Liver (tissue), 9 donors: ENCODE measurements around the gene STRIP2. TPM values are rescaled to one million over a fixed set of nuclear protein-coding genes. Genes with fewer than 3 reads are reported as not detected.

ENCODE experiments used
- DNase-seq: peaks from one replicate; pipeline ENCODE4 v3.0.0-alpha.2; 2017; ENCODE audit warnings: low spot score
- H3K27ac ChIP-seq, 2 donors: one replicate each; pipeline ENCODE4 v1.7.0; 2013; ENCODE audit warnings: inconsistent platforms in 2 of 2, low read length in 2 of 2, control low read depth in 1 of 2, low read depth in 1 of 2, mild to moderate bottlenecking in 1 of 2
- H3K27me3 ChIP-seq, 4 donors: one replicate each; pipeline versions ENCODE4 v1.6.1 to v1.7.0; 2013; ENCODE audit warnings: low read length in 3 of 4, inconsistent platforms in 1 of 4, mild to moderate bottlenecking in 1 of 4, moderate library complexity in 1 of 4; ENCODE audit not compliant: control insufficient read depth in 4 of 4, insufficient read depth in 4 of 4
- H3K36me3 ChIP-seq, 4 donors: one replicate each; pipeline versions ENCODE4 v1.6.1 to v1.7.0; 2013; ENCODE audit warnings: low read length in 3 of 4, mild to moderate bottlenecking in 3 of 4, low read depth in 1 of 4, moderate library complexity in 1 of 4; ENCODE audit not compliant: control insufficient read depth in 4 of 4, insufficient read depth in 3 of 4
- H3K4me1 ChIP-seq, 4 donors: one replicate each; pipeline versions ENCODE4 v1.6.1 to v1.7.0; 2013; ENCODE audit warnings: low read length in 3 of 4, mild to moderate bottlenecking in 3 of 4, moderate library complexity in 1 of 4; ENCODE audit not compliant: control insufficient read depth in 4 of 4, insufficient read depth in 4 of 4
- H3K4me3 ChIP-seq, 3 donors: one replicate each; pipeline versions ENCODE4 v1.6.1 to v1.7.0; 2013; ENCODE audit warnings: low read length in 3 of 3, control low read depth in 1 of 3, low read depth in 1 of 3, mild to moderate bottlenecking in 1 of 3
- H3K9ac ChIP-seq, 2 donors: one replicate each; pipeline ENCODE4 v1.7.0; 2013; ENCODE audit warnings: low read length in 2 of 2, mild to moderate bottlenecking in 2 of 2, moderate library complexity in 2 of 2, control low read depth in 1 of 2, low read depth in 1 of 2
- H3K9me3 ChIP-seq, 4 donors: one replicate each; pipeline versions ENCODE4 v1.6.1 to v1.7.0; 2013; ENCODE audit warnings: low read length in 3 of 4; ENCODE audit not compliant: control insufficient read depth in 4 of 4
- CTCF ChIP-seq: fragments of 150-350 bp; IDR thresholded peaks from 2 replicates; pipeline ENCODE4 v1.5.1; 2017; ENCODE audit warnings: improper control_type of control experiment, low read depth, low read length; ENCODE audit not compliant: missing input control
- EGR1 ChIP-seq, 2 donors: IDR thresholded peaks; 2 replicates each; pipeline ENCODE4 v1.6.1; 2016 to 2018; ENCODE audit warnings: antibody characterized with exemption in 2 of 2, low read depth in 2 of 2
- FOXA2 ChIP-seq: IDR thresholded peaks from 2 replicates; pipeline ENCODE4 v1.6.1; 2016; ENCODE audit warnings: antibody characterized with exemption
- GABPA ChIP-seq, 2 donors: IDR thresholded peaks in 1 of 2; conservative IDR thresholded peaks in 1 of 2; 2 replicates each; pipeline ENCODE4 v1.6.1; 2016; ENCODE audit warnings: antibody characterized with exemption in 2 of 2, mild to moderate bottlenecking in 1 of 2, moderate library complexity in 1 of 2
- HNF4A ChIP-seq, 2 donors: conservative IDR thresholded peaks; 2 replicates each; pipeline ENCODE4 v1.6.1; 2016; ENCODE audit warnings: antibody characterized with exemption in 2 of 2, mild to moderate bottlenecking in 2 of 2
- HNF4G ChIP-seq: IDR thresholded peaks from 2 replicates; pipeline ENCODE4 v1.6.1; 2016; ENCODE audit warnings: antibody characterized with exemption
- JUND ChIP-seq, 2 donors: IDR thresholded peaks; 2 replicates each; pipeline ENCODE4 v1.6.1; 2016; ENCODE audit warnings: antibody characterized with exemption in 2 of 2
- MAX ChIP-seq: IDR thresholded peaks from 2 replicates; pipeline ENCODE4 v1.6.1; 2016; ENCODE audit warnings: antibody characterized with exemption
- NR2F2 ChIP-seq: IDR thresholded peaks from 2 replicates; pipeline ENCODE4 v1.6.1; 2016; ENCODE audit warnings: antibody characterized with exemption
- RAD21 ChIP-seq, 2 donors: IDR thresholded peaks; 2 replicates each; pipeline ENCODE4 v1.6.1; 2016; ENCODE audit warnings: antibody characterized with exemption in 2 of 2, mild to moderate bottlenecking in 2 of 2
- RXRA ChIP-seq, 2 donors: IDR thresholded peaks; 2 replicates each; pipeline ENCODE4 v1.6.1; 2017 to 2018; ENCODE audit warnings: antibody characterized with exemption in 2 of 2, mild to moderate bottlenecking in 1 of 2
- SP1 ChIP-seq: IDR thresholded peaks from 2 replicates; pipeline ENCODE4 v1.6.1; 2018; ENCODE audit warnings: antibody characterized with exemption, mild to moderate bottlenecking
- TAF1 ChIP-seq: conservative IDR thresholded peaks from 2 replicates; pipeline ENCODE4 v1.6.1; 2016; ENCODE audit warnings: antibody characterized with exemption, mild to moderate bottlenecking
- YY1 ChIP-seq: IDR thresholded peaks from 2 replicates; pipeline ENCODE4 v1.6.1; 2016; ENCODE audit warnings: antibody characterized with exemption, mild to moderate bottlenecking
- WGBS: extraction: QIAGEN DNeasy Blood & Tissue Kit; methylation state at CpG from one replicate; pipeline ENCODE4 v1.1.7; 2013; 5-methylcytosine and 5-hydroxymethylcytosine counted together
- polyA plus RNA-seq, 2 donors: library from polyadenylated mRNA; stranded (reverse) in 1 of 2; unstranded in 1 of 2; fragments of 200-250 nt in 1 of 2; fragments of >200 nt in 1 of 2; fragmentation: Nextera tagmentation in 1 of 2; extraction: Ambion mirVana in 1 of 2; gene quantifications; one replicate each; pipeline versions ENCODE4 v1.2.1 to v1.2.3, GENCODE V29; 2013 to 2015
- total RNA-seq, 2 donors: library from RNA; depleted of rRNA; stranded (reverse); fragments of >200 nt; gene quantifications; one replicate each; pipeline ENCODE4 v1.2.3, GENCODE V29; 2014
- TF ChIP-seq, protein P1 (sequence below): IDR thresholded peaks from 2 replicates; pipeline ENCODE4 v1.6.1; 2016; ENCODE audit warnings: antibody characterized with exemption, mild to moderate bottlenecking
- TF ChIP-seq, protein P2 (sequence below): IDR thresholded peaks from 2 replicates; pipeline ENCODE4 v1.6.1; 2016; ENCODE audit warnings: antibody characterized with exemption
- TF ChIP-seq, protein P3 (sequence below): IDR thresholded peaks from 2 replicates; pipeline ENCODE4 v1.6.1; 2016; ENCODE audit warnings: antibody characterized with exemption
- donor health status: healthy.
- donor health status: healthy.
- donor health status: healthy.
- donor health status: healthy.
- donor health status: healthy.

The STRIP2 gene
- total and polyA plus RNA-seq, 4 donors, result 0.18 to 4.8 (median 0.35) TPM

- DNase-seq, result no peak
- no peaks in the 10 kb centered on the region for H3K27me3 ChIP-seq
- no peak overlapping the region for H3K9ac ChIP-seq
- no peaks in the 10 kb centered on the region for H3K4me1 ChIP-seq
- H3K27ac ChIP-seq, result no peak overlapping the region
- WGBS, result 91% methylated on average over 4 of the region's 4 CpGs
- H3K36me3 ChIP-seq, result peaks cover 0 to 4% (median 4%) of the 10 kb centered on the region in 4 donors
- TF ChIP-seq NR2F2 (no peak), RAD21 (IDR thresholded peaks at IDR 0.05) (no peak), CTCF (no peak), MAX (no peak), SP1 (no peak), YY1 (no peak), EGR1 (IDR thresholded peaks at IDR 0.05; ENCODE audit: low read depth in 2 of 2) (no peak), GABPA (IDR thresholded peaks at IDR 0.05 in 1 of 2, conservative IDR thresholded peaks at IDR 0.05 in 1 of 2) (no peak), TAF1 (no peak)
- TF ChIP-seq, protein P1, sequence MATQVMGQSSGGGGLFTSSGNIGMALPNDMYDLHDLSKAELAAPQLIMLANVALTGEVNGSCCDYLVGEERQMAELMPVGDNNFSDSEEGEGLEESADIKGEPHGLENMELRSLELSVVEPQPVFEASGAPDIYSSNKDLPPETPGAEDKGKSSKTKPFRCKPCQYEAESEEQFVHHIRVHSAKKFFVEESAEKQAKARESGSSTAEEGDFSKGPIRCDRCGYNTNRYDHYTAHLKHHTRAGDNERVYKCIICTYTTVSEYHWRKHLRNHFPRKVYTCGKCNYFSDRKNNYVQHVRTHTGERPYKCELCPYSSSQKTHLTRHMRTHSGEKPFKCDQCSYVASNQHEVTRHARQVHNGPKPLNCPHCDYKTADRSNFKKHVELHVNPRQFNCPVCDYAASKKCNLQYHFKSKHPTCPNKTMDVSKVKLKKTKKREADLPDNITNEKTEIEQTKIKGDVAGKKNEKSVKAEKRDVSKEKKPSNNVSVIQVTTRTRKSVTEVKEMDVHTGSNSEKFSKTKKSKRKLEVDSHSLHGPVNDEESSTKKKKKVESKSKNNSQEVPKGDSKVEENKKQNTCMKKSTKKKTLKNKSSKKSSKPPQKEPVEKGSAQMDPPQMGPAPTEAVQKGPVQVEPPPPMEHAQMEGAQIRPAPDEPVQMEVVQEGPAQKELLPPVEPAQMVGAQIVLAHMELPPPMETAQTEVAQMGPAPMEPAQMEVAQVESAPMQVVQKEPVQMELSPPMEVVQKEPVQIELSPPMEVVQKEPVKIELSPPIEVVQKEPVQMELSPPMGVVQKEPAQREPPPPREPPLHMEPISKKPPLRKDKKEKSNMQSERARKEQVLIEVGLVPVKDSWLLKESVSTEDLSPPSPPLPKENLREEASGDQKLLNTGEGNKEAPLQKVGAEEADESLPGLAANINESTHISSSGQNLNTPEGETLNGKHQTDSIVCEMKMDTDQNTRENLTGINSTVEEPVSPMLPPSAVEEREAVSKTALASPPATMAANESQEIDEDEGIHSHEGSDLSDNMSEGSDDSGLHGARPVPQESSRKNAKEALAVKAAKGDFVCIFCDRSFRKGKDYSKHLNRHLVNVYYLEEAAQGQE, result no peak
- TF ChIP-seq, protein P2, sequence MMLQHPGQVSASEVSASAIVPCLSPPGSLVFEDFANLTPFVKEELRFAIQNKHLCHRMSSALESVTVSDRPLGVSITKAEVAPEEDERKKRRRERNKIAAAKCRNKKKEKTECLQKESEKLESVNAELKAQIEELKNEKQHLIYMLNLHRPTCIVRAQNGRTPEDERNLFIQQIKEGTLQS, result no peak
- no peaks in the 10 kb centered on the region for H3K9me3 ChIP-seq
- no peak overlapping the region for H3K4me3 ChIP-seq
Measured at GRCh38 chr7:129394982-129395914, 39.0 kb upstream of the STRIP2 start.

DNA sequence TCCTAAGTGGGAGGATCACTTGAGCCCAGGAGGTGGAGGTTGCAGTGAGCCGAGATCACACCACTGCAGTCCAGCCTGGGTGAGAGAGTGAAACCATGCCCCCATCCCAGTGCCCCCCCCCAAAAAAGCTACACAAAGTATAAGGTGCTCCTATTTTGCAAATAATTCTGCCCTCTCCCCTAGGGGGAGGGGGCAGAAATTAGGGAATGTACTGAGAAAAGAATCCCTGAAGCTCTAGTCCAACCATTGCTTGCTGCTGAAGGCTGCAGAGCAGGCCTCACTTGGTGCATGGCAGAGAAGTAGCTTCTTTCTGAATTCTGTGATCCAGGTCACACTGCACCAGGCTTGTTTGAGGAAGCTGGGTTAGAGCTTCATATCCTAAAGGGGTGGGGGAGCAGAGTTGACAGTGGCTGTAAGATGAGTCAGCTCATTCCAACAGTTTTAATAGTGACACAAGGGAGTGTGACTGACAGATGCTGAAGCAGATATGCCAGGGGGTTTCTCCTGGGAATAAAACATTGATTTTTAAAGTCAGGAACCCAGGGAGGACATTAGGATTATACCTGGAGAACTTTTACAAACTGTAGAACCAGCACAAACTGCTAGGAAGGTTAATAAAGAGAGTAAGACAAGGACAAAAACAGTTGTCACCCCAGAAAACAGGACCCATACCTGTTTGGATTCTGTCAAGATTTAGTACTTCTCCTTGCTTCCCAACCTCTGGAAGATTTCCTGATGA, 32.8 kb upstream of the STRIP2 start:
- Histone ChIP-seq H3K9ac (no peak overlapping the region), H3K4me3 (no peak overlapping the region), H3K9me3 (no peaks in the 10 kb centered on the region), H3K4me1 (no peaks in the 10 kb centered on the region), H3K27ac (no peak overlapping the region), H3K36me3 (peaks cover 0 to 11% (median 4%) of the 10 kb centered on the region in 4 donors), H3K27me3 (no peaks in the 10 kb centered on the region)
- DNase-seq, result no peak
- WGBS, result 92% methylated on average over 1 of the region's 1 CpG
- TF ChIP-seq NR2F2 (no peak), RXRA (IDR thresholded peaks at IDR 0.05) (no peak), SP1 (no peak), RAD21 (IDR thresholded peaks at IDR 0.05) (no peak), HNF4G (no peak), CTCF (no peak), HNF4A (conservative IDR thresholded peaks at IDR 0.05) (no peak), FOXA2 (no peak), EGR1 (IDR thresholded peaks at IDR 0.05; ENCODE audit: low read depth in 2 of 2) (no peak), TAF1 (no peak), GABPA (IDR thresholded peaks at IDR 0.05 in 1 of 2, conservative IDR thresholded peaks at IDR 0.05 in 1 of 2) (no peak), YY1 (no peak), JUND (IDR thresholded peaks at IDR 0.05) (no peak)
- TF ChIP-seq, protein P3, sequence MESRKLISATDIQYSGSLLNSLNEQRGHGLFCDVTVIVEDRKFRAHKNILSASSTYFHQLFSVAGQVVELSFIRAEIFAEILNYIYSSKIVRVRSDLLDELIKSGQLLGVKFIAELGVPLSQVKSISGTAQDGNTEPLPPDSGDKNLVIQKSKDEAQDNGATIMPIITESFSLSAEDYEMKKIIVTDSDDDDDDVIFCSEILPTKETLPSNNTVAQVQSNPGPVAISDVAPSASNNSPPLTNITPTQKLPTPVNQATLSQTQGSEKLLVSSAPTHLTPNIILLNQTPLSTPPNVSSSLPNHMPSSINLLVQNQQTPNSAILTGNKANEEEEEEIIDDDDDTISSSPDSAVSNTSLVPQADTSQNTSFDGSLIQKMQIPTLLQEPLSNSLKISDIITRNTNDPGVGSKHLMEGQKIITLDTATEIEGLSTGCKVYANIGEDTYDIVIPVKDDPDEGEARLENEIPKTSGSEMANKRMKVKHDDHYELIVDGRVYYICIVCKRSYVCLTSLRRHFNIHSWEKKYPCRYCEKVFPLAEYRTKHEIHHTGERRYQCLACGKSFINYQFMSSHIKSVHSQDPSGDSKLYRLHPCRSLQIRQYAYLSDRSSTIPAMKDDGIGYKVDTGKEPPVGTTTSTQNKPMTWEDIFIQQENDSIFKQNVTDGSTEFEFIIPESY, result no peak
- TF ChIP-seq, protein P2, result no peak
